ENCODE measurements around the gene UGGT2.
"Not testable (repeated sequence)": the region's sequence is repeated elsewhere in the genome, so short reads cannot be mapped to it uniquely, and the experiment has no call there.

Gene UGGT2

DNA sequence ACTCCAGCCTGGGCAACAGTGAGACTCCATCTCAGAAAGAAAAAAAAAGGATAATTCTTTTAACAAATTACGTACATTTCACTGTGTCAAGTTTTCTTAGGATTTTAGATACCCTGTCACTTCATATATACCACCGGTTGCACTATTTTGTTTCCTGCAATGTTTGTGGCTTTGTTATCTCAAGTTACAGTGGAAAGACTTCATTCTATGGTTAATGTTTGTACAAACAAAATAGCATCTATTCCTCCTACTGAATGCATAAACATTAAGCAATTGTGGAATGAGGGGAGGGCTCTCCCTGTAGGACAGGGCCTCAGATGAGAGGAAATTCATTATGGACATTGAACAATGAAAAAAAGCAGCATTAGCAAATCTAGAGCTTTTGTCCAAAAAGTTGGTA lies 256.2 kb downstream of the UGGT2 start:
- DNase-seq (ENCODE audit: low read depth in 2 of 2): no peak

- DNase-seq (ENCODE audit: low read depth in 2 of 2): no peak
These were observed 259.4 kb downstream of the UGGT2 start for GRCh38 chr13:95793781-95794180.

- no peak for DNase-seq (ENCODE audit: low read depth in 2 of 2)
These were observed 260.1 kb downstream of the UGGT2 start for GRCh38 chr13:95793018-95793555.

- DNase-seq (ENCODE audit: low read depth in 2 of 2): no peak
These were observed 262.0 kb downstream of the UGGT2 start for GRCh38 chr13:95791084-95791722.

GRCh38 chr13:95789315-95789714 lies 263.9 kb downstream of the UGGT2 start:
- not testable (repeated sequence) for DNase-seq (ENCODE audit: low read depth in 2 of 2)

DNA sequence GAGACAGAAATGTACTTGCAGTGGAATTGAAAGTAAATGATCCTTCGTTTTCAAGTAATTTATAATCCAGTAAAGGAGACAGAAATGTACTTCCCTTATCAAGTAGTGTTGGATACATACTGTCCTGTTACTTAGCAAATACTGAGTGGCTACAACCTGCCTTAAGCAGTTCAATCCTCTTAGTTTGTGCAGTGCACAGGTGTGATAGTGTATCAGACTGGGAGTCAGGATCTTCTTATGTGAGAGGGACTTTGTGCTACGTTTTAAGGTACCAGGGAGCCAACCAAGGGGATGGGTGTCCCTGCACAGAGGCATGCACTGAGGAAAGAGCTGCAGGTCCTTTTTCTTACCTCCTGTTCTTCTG lies 265.1 kb downstream of the UGGT2 start:
- DNase-seq (ENCODE audit: low read depth in 2 of 2): no peak

GRCh38 chr13:95787356-95788099 lies 265.7 kb downstream of the UGGT2 start:
- DNase-seq (ENCODE audit: low read depth in 2 of 2): no peak

GRCh38 chr13:95784900-95785290 lies 268.3 kb downstream of the UGGT2 start:
- no peak for DNase-seq (ENCODE audit: low read depth in 2 of 2)

DNA sequence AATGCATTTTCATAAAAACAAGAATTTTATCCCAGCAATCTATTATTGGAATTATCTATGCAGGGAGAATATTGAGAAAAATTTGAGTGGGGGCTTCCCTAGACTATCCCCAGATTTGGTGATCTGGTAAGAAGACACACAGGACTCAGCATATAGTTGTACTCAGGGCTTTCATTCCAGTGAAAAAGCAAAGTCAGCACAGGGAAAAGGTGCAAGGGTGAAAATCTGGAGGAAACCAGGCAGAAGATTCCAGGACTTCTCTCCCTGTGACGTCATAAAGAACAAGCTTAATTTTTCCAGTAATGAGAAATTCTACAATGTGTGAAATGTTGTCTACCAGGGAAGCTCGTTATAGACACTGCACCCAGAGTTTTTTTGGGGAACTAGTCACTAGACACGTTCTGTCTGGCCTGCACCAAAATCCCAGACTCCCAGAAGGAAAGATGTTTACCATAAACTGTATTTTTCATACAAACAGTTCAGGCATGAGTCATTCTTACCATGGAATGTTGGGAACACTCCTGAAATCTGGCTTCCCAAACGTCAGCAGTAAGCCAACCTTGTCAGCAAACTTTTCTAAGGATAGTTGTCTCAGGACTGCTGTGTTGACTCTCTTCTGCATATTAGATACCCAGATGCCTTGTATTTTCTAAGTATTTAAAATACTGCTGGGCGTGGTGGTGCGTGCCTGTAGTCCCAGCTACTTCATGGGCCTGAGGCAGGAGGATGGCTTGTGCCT lies 268.9 kb downstream of the UGGT2 start:
- no peak for DNase-seq (ENCODE audit: low read depth in 2 of 2)

- DNase-seq (ENCODE audit: low read depth in 2 of 2): no peak
These were observed 269.5 kb downstream of the UGGT2 start for GRCh38 chr13:95783747-95784146.

DNA sequence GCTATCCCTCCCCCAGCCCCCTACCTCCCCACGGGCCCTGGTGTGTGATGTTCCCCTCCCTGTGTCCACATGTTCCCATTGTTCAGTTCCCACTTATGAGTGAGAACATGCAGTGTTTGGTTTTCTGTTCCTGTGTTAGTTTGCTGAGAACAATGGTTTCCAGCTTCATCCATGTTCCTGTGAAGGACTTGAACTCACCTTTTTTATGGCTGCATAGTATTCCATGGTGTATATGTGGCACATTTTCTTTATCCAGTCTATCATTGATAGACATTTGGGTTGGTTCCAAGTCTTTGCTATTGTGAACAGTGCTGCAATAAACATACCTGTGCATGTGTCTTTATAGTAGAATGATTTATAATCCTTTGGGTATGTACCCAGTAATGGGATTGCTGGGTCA lies 271.3 kb downstream of the UGGT2 start:
- not testable (repeated sequence) for DNase-seq (ENCODE audit: low read depth in 2 of 2)

GRCh38 chr13:95781016-95781415 lies 272.2 kb downstream of the UGGT2 start:
- no peak for DNase-seq (ENCODE audit: low read depth in 2 of 2)

- DNase-seq (ENCODE audit: low read depth in 2 of 2): no peak
These were observed 273.7 kb downstream of the UGGT2 start for GRCh38 chr13:95779522-95779921.

- no peak for DNase-seq (ENCODE audit: low read depth in 2 of 2)
These were observed 281.3 kb downstream of the UGGT2 start for GRCh38 chr13:95771905-95772304.

GRCh38 chr13:95763601-95764000 lies 289.6 kb downstream of the UGGT2 start:
- DNase-seq (ENCODE audit: low read depth in 2 of 2): no peak

GRCh38 chr13:95762626-95763025 lies 290.6 kb downstream of the UGGT2 start:
- DNase-seq (ENCODE audit: low read depth in 2 of 2): not testable (repeated sequence)

- no peak for DNase-seq (ENCODE audit: low read depth in 2 of 2)
These were observed 297.1 kb downstream of the UGGT2 start for GRCh38 chr13:95756072-95756471.

DNA sequence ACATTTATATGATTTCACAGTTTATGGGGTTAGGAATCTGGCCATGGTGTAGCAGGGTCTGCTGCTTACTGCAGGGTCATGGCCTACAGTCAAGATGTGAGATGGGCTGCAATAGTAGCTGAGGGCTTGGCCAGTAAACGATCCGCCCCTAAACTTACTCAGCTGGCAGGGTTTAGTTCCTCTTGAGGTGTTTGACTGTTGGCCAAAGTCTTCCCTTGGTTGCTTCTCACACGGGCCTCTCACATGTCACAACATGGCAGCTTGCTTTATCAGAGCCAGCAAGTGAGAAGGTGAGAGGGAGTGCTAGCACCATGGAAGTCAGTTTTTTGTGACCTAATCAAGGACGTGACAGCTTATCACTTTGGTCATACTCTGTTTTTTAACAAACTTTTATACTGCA lies 299.1 kb downstream of the UGGT2 start:
- DNase-seq (ENCODE audit: low read depth in 2 of 2): no peak

DNA sequence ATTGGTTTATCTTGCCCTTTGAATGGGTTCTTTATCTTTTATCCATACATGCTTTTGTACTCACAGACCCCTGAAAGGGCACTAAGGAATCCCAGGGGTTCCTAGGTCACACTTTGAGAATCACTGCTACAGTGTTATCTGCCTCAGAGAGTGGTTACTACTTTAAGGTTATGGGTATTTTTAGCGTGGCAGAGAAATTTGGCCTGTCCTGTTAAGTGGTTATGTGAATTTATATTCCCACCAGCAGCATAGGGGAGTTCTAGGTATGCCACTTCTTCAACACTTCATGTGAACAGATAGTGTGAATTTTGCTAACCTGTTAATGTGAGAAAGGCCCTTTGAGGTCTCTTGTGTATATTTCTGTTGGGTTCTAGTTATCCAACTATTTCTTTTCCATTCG lies 300.5 kb downstream of the UGGT2 start:
- DNase-seq (ENCODE audit: low read depth in 2 of 2): no peak

Measured in stimulated activated CD4-positive, alpha-beta T cell treated with anti-CD3 and anti-CD28 coated beads, Interleukin-15, amount 100 ng/mL, for 48 hours (primary cell).